Skin epidermis (tissue), 12 donors: Measurements from ENCODE around the gene SLC12A8.

Experiments used
- H3K27ac ChIP-seq, 21 experiments: fragments of 200-600 bp; sonication (generic) in 11 of 21; one replicate each; pipeline ENCODE4 v1.5.0; 2020; ENCODE audit warnings: mild to moderate bottlenecking in 3 of 21, inconsistent platforms in 2 of 21, moderate library complexity in 2 of 21
- H3K4me3 ChIP-seq, 7 experiments: fragments of 200-600 bp; sonication (generic) in 2 of 7; one replicate each; pipeline ENCODE4 v1.5.0; 2020; ENCODE audit warnings: inconsistent platforms in 2 of 7, mild to moderate bottlenecking in 2 of 7, moderate library complexity in 1 of 7

Gene SLC12A8

DNA sequence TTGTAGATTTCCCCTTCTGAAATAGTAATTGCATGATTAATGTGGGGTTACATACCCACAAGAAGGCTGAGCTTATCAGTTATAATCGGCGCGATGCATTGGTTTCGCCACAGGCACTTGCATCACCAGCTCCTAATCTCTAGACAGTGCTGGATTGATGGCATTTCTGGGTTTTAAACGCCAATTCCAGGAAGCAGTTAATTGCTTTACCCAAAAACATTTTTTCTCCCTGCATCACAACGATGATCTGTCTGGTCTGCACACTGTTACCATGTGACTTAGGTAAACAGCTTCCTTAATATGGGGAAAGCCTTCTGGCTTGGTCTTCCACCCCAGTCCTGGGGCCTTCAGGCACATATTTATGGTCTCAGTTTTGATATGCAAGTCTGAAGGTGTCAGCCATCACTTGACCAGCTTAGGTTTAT is 86.7 kb downstream of the SLC12A8 start:
- no peak overlapping the region for H3K4me3 ChIP-seq
- peak overlapping the region in 3 of 21 experiments; percentile 19 to 47 (median 38) for H3K27ac ChIP-seq

GRCh38 chr3:125123451-125124305 is 88.9 kb downstream of the SLC12A8 start:
- peak overlapping the region in 1 of 21 experiments; percentile 6 for H3K27ac ChIP-seq
- no peak overlapping the region for H3K4me3 ChIP-seq

DNA sequence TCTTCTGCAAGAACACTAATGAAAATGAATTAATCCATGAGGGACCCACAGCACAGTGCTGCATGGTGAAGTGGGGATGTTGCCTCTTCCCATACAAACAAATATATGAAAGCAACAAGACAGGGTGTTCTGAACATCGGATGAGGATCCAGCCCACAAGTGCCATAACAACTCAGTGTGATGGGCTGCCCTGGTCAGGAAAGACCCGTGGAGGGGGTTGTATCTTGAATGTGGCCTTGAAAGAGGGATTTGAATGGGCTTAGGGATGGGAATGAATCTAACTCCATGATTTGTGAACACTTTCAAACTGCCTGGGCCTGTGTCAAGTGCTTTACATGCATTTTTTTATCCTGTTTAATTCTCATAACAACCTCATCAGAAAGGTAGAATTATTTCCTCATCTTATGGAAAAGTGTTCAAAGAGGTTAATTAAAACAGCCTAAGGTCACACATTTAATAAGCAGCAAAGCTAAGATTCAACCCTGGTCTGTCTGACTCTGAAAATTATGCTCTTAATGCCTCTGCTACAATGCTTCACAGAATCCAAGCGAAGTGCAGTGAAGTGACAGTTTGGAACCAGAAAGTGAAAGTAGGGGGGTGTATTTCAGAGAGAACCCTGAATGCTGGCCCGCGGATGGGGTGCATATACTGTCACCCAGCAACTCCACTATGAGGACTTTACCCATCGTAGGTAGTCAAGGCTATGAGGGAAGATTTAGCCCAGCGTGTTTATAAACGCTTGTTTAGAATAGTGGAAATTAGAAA is 91.1 kb downstream of the SLC12A8 start:
- Histone ChIP-seq H3K4me3 (no peak overlapping the region), H3K27ac (no peak overlapping the region)

- H3K27ac ChIP-seq: peak overlapping the region in 5 of 21 experiments; percentile 6 to 61 (median 25)
- H3K4me3 ChIP-seq: peak overlapping the region in 1 of 7 experiments; percentile 4
Measured at GRCh38 chr3:125120379-125121122, 92.0 kb downstream of the SLC12A8 start.

DNA sequence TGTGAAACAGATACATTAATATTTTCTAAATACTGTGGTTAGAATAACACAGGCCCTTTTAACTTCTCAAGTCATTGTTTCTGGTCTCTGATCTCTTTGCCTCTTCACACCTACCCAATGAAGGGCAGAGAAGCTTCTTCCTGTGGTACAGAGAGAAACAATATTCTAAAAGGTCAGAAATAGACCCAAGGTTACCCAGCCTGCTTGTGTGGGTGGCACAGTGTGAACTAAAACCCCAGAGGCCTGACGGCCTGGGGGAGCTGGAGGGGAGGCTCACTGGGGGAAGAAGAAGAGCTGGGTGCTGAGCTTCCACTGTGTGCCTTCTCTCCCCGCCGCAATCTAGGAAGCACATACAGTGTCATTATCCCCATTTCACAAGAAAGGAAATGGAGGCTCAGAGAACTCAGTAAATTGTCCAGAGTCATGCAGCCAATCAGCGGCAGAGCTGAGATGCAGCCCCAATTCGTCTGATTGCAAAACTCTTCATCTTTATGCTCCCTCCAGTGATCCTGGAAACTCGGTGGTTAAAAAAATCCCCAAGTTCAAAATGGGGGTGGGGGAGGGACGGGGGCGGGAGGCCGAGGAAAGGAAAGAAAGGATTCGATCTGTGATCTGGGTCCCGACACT is 92.7 kb downstream of the SLC12A8 start:
- H3K4me3 ChIP-seq: no peak overlapping the region
- H3K27ac ChIP-seq: peak overlapping the region in 4 of 21 experiments; percentile 6 to 61 (median 32)

- Histone ChIP-seq H3K27ac (peak overlapping the region in 2 of 21 experiments; percentile 6), H3K4me3 (no peak overlapping the region)
Measured at GRCh38 chr3:125118600-125118999, 93.9 kb downstream of the SLC12A8 start.

DNA sequence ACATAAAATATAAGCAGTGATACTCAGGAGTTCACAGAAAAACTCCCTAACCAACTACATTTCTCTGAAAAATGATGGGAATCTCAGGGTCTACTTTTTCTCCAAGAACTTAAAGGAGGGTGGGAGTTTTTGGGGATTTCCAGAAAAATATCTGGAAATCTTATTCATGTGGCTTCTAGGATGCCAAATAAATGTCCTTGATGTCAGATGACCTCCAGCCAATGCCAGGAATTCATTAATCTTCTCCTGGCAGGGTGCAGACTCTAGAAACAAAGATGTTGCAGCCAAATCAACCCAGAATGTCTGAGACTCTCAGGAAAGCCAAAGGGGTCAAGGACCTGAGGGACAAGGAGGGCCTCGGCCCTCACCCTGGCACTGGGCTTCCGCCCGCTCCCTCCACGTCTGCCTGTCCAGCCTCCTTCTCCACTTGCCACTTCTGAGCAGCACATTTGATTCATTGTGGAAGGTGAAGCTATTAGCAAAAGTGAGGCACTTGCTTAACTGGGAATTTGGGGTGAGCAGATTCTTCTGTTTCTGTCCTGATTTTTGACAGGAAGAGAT is 94.8 kb downstream of the SLC12A8 start:
- Histone ChIP-seq H3K4me3 (no peak overlapping the region), H3K27ac (peak overlapping the region in 1 of 21 experiments; percentile 41)

- Histone ChIP-seq H3K27ac (peak overlapping the region in 8 of 21 experiments; percentile 9 to 41 (median 20)), H3K4me3 (no peak overlapping the region)
Measured at GRCh38 chr3:125116311-125117080, 96.1 kb downstream of the SLC12A8 start.

DNA sequence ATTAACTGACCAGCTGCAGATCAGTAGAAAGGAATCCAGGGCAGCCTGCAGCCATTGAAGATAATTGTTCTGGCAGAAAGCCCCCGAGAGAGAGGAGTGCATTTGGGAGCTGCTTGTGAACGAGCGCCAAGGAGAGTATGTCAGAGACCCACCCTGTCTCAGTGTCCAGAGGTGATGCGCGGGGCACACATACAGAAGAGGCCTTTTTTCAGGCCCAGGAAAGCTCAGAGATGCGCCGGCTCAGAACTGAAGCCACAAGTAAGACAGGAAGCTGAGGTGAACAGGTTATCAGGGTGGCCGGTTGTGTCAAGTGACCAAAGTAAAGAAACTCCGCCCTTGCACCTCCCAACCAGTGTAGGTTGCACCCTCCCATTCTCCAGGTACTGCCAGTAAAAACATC is 96.9 kb downstream of the SLC12A8 start:
- no peak overlapping the region for H3K4me3 ChIP-seq
- H3K27ac ChIP-seq: no peak overlapping the region

- Histone ChIP-seq H3K4me3 (no peak overlapping the region), H3K27ac (no peak overlapping the region)
Measured at GRCh38 chr3:125112981-125113380, 99.6 kb downstream of the SLC12A8 start.

DNA sequence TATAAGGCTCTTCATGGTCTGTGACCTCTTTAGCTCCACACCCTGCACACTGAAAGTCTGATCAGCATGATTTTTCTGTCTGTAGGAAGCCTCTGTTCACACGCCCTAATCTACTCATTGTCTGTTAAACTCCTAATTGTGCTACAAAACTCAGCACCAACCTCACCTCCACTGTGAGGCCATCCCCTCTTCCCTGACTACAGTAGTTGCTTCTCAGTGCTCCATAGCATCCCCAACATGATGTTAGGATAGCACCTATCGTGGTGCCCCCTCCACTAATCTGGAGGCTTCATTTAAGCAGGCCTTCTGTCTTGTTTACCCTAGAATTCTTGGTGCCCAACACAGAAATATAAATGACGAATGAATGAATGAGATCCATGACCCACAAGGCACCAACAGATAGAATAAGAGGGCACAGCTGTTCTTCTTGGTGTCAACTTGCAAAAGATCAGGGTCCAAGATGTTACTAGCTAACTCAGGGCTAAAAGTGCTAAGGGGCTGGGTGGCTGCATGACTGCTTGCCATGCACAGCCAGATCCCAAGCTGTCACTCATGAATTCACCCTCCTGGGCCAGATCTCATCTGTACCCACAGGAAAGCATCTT is 101.6 kb downstream of the SLC12A8 start:
- no peak overlapping the region for H3K4me3 ChIP-seq

DNA sequence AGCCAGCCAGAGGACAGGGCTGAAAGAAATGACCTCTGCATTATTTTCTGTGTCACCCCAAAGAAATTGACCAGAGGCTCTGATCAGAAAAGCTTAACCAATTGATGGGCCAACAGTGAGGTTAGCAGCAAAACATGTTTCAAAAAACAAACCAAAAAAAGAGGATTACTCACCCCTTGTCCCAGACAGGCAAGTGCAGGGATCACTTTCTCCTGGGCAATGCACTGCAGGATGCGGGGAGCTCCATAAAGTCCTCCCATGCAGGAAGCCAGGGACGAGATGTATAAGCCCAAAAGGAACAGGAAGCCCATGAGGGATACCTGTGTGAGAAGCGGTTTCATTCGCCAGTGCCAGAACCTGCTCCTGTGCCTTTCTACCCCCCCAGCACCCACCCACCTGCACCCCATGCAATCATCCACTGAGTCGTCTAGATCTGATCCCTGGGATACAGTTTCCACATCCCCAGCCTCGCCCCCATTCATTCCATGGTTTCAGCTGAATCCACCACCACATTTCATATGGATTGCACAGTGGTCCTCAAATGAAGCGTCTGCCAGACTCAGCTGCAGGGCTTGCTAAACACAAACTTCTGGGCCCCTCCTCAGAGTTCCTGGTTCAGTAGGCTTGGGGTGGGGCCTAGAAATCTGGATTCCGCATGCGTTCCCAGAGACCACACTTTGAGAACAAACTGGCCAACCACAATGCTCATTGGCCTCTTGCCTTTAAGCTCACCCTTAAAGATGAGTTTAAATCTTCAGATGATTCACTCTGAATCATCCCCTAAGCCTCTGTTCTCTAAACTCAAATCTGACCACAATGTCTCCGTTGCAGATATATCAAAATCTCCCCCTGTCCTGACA is 102.3 kb downstream of the SLC12A8 start:
- peak overlapping the region in 3 of 21 experiments; percentile 1 to 23 (median 20) for H3K27ac ChIP-seq

More for the DNA sequence above, 101.6 kb downstream of the SLC12A8 start:
- peak overlapping the region in 4 of 21 experiments; percentile 14 to 57 (median 34) for H3K27ac ChIP-seq

DNA sequence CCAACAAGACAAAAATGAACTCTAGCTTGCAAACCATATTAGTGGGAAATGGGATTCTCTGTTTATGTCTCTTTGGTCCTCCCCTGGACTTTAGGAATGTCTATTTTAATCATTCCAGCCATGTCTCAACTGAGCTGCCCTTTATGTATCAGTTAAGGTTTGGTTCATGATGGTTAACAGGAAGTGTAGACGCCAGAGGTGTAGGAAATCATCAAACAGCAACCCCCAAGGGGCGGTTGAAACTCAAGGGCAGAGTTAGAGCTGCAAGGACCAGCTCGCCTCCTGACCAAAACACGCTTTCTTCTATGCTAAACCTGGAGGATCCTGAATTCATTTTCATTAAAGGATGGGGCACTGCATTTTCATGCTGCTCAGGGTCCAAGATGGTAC is 103.0 kb downstream of the SLC12A8 start:
- Histone ChIP-seq H3K27ac (peak overlapping the region in 2 of 21 experiments; percentile 1 to 23), H3K4me3 (no peak overlapping the region)

More for the DNA sequence above, 102.3 kb downstream of the SLC12A8 start:
- no peak overlapping the region for H3K4me3 ChIP-seq

DNA sequence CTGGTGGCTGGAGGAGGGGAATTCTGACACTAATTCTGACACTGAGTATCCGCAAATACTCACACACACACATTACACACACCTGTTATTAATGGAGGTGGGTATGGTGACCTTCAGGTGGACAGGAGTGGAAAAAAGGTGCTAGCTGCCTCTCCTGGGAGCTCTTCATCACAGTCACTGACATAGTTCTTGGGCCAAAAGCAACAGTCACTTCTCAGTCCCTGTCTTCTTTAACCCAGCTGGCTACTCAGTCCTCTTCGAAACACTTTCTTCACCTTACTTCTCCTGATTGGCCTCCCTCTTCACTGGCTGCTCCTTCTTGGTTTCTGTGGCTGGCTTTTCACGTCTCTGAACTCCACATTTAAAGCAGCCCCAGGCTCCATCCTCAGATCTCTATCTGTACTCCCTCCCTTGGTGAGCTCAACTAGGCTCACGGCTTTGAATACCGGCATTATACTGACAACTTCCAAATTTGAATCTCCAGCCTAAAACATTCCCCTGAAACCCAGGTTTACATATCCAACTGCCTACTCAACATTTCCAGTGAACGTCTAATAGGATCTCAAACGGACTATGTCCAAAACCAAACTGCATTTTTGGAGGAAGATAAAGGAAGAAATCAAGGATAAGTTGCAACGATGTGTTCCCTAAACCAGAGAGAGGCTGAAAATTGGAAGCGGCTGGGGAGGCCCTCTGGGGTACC is 103.6 kb downstream of the SLC12A8 start:
- no peak overlapping the region for H3K4me3 ChIP-seq
- peak overlapping the region in 3 of 21 experiments; percentile 1 to 23 (median 17) for H3K27ac ChIP-seq

DNA sequence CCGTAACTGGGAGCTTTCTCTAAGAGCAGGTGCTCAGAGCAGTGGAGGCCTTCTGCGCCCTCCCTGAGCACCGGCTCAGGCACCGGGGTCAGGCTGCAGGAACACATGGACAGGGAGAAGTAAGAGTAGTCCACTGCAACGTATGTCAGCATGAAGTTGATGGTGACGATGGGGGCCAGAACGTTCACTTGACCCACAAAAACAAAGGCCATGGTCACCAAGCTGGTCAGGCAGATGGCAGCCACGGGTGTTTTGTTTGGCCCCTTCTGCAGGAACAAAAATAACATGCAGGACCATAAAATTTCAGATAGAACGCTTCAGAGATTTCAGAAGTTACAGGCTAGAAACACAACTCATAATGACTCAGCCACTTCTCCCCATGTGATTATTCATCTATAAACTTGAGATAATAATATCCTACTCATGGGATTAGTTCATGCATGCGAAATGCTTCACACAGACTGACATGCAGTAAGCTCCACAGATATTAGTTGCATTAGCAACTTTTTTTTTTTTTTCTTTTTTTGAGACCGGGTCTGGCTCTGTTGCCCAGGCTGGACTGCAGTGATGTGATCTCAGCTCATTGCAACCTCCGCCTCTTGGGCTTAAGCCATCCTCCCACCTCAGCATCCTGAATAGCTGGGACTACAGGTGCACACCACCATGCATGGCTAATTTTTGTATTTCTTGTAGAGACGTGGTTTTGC is 104.5 kb downstream of the SLC12A8 start:
- Histone ChIP-seq H3K4me3 (no peak overlapping the region), H3K27ac (peak overlapping the region in 6 of 21 experiments; percentile 32 to 63 (median 52))

GRCh38 chr3:125107363-125107762 is 105.2 kb downstream of the SLC12A8 start:
- peak overlapping the region in 6 of 21 experiments; percentile 32 to 63 (median 52) for H3K27ac ChIP-seq
- H3K4me3 ChIP-seq: no peak overlapping the region
